ENCODE measurements around the gene ROMO1.

DNA sequence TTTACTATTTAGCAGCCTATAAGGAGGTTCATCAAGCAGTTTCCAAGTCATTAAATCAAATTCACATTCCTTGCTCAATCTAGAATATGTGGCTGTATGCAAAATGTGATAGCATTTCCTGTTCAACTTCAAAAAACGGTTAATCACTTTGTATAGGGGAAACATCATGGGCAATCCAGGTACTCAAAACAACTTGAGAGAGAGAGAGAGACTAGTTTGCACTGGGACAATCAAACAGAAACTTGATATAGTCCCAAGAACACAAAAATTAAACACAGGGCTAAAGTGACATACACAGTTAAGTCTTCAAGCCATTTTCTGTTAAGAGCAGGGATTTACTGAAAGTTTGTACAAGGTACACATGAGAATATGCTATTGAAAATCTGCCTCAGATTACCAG lies 41.9 kb upstream of the ROMO1 start:
- no peak for TF ChIP-seq POLR2A (IDR thresholded peaks at IDR 0.05)
- TF ChIP-seq, protein P1, sequence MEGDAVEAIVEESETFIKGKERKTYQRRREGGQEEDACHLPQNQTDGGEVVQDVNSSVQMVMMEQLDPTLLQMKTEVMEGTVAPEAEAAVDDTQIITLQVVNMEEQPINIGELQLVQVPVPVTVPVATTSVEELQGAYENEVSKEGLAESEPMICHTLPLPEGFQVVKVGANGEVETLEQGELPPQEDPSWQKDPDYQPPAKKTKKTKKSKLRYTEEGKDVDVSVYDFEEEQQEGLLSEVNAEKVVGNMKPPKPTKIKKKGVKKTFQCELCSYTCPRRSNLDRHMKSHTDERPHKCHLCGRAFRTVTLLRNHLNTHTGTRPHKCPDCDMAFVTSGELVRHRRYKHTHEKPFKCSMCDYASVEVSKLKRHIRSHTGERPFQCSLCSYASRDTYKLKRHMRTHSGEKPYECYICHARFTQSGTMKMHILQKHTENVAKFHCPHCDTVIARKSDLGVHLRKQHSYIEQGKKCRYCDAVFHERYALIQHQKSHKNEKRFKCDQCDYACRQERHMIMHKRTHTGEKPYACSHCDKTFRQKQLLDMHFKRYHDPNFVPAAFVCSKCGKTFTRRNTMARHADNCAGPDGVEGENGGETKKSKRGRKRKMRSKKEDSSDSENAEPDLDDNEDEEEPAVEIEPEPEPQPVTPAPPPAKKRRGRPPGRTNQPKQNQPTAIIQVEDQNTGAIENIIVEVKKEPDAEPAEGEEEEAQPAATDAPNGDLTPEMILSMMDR (IDR thresholded peaks at IDR 0.05): no peak
